HFFc6 (cell line): Measurements from ENCODE around the gene SFRP5. TPM values are rescaled to one million over a fixed set of nuclear protein-coding genes. Genes with fewer than 3 reads are reported as not detected.

Experiments used
- DNase-seq: peaks from one replicate; pipeline ENCODE4 v3.0.0-alpha.2; 2018
- H3K27ac Mint-ChIP-seq: 2 replicates; pipeline ENCODE4 v1.8.0; 2020; ENCODE audit warnings: mild to moderate bottlenecking, mixed read lengths
- H3K27me3 Mint-ChIP-seq: 2 replicates; pipeline ENCODE4 v1.8.0; 2021; ENCODE audit warnings: mild to moderate bottlenecking, moderate library complexity, mixed read lengths; ENCODE audit not compliant: insufficient read depth
- H3K36me3 Mint-ChIP-seq: 2 replicates; pipeline ENCODE4 v1.8.0; 2021; ENCODE audit warnings: low read depth, mixed read lengths
- H3K4me1 Mint-ChIP-seq: 2 replicates; pipeline ENCODE4 v1.8.0; 2020; ENCODE audit warnings: low read depth, mixed read lengths
- H3K4me3 Mint-ChIP-seq: 2 replicates; pipeline ENCODE4 v1.8.0; 2020; ENCODE audit warnings: mild to moderate bottlenecking, moderate library complexity, mixed read lengths
- H3K9me3 Mint-ChIP-seq: 2 replicates; pipeline ENCODE4 v1.8.0; 2020; ENCODE audit warnings: mild to moderate bottlenecking, mixed read lengths
- CTCF ChIP-seq: fragments of 200-600 bp; sonication (generic); IDR thresholded peaks from 2 replicates; pipeline ENCODE4 v1.5.0; 2021; ENCODE audit warnings: antibody characterized with exemption, mild to moderate bottlenecking
- total RNA-seq, 6 experiments: library from RNA; stranded (reverse); fragmentation: NEBNext Ultra II Directional; extraction: Animal tissue kit (Norgen Biotek cat#: 25700); gene quantifications; 2 replicates in 1 of 6; 3 replicates in 5 of 6; pipeline ENCODE4 v1.2.3, GENCODE V29; 2021

Gene SFRP5
- total RNA-seq, 6 experiments from 2014 or later: not detected

GRCh38 chr10:97779975-97780374 lies 8.2 kb upstream of the SFRP5 start:
- TF ChIP-seq CTCF: no peak
- H3K27ac Mint-ChIP-seq: no peak overlapping the region
- no peaks in the 10 kb centered on the region for H3K4me1 Mint-ChIP-seq
- no peaks in the 10 kb centered on the region for H3K36me3 Mint-ChIP-seq
- peaks cover 55% of the 10 kb centered on the region for H3K27me3 Mint-ChIP-seq
- no peak for DNase-seq
- no peak overlapping the region for H3K4me3 Mint-ChIP-seq
- H3K9me3 Mint-ChIP-seq: no peaks in the 10 kb centered on the region

GRCh38 chr10:97779492-97779891 lies 7.7 kb upstream of the SFRP5 start:
- DNase-seq: no peak
- H3K36me3 Mint-ChIP-seq: no peaks in the 10 kb centered on the region
- H3K4me3 Mint-ChIP-seq: no peak overlapping the region
- H3K9me3 Mint-ChIP-seq: no peaks in the 10 kb centered on the region
- H3K27me3 Mint-ChIP-seq: peaks cover 57% of the 10 kb centered on the region
- no peak for TF ChIP-seq CTCF
- H3K4me1 Mint-ChIP-seq: no peaks in the 10 kb centered on the region
- H3K27ac Mint-ChIP-seq: no peak overlapping the region

GRCh38 chr10:97778452-97779302 lies 6.9 kb upstream of the SFRP5 start:
- no peak for TF ChIP-seq CTCF
- Mint-ChIP-seq H3K27me3 (peaks cover 60% of the 10 kb centered on the region), H3K4me1 (no peaks in the 10 kb centered on the region), H3K9me3 (no peaks in the 10 kb centered on the region), H3K4me3 (no peak overlapping the region), H3K36me3 (no peaks in the 10 kb centered on the region), H3K27ac (no peak overlapping the region)
- no peak for DNase-seq

GRCh38 chr10:97777143-97777542 lies 5.3 kb upstream of the SFRP5 start:
- H3K27ac Mint-ChIP-seq: no peak overlapping the region
- H3K4me3 Mint-ChIP-seq: no peak overlapping the region
- no peak for DNase-seq
- no peaks in the 10 kb centered on the region for H3K36me3 Mint-ChIP-seq
- no peak for TF ChIP-seq CTCF
- H3K9me3 Mint-ChIP-seq: no peaks in the 10 kb centered on the region
- H3K4me1 Mint-ChIP-seq: peaks cover 3% of the 10 kb centered on the region
- peaks cover 72% of the 10 kb centered on the region for H3K27me3 Mint-ChIP-seq

GRCh38 chr10:97774811-97775294 lies 3.1 kb upstream of the SFRP5 start:
- H3K36me3 Mint-ChIP-seq: no peaks in the 10 kb centered on the region
- H3K27me3 Mint-ChIP-seq: peaks cover 71% of the 10 kb centered on the region
- no peak for TF ChIP-seq CTCF
- no peak overlapping the region for H3K4me3 Mint-ChIP-seq
- H3K27ac Mint-ChIP-seq: no peak overlapping the region
- DNase-seq: no peak
- no peaks in the 10 kb centered on the region for H3K9me3 Mint-ChIP-seq
- H3K4me1 Mint-ChIP-seq: peaks cover 6% of the 10 kb centered on the region
